ENCODE results near the gene UPK3BL1.
"Not testable (repeated sequence)": the region's sequence is repeated elsewhere in the genome, so short reads cannot be mapped to it uniquely, and the experiment has no call there.

Gene UPK3BL1

GRCh38 chr7:102642691-102643090 is at the start of gene UPK3BL1:
TSS of gene UPK3BL1 (minus strand) at chr7:102642791. CDS start at chr7:102642741, 50 bp downstream.
- not testable (repeated sequence) for H3K9me2 ChIP-seq (replicated peaks; ENCODE audit: insufficient read depth, low read length); H2AFZ ChIP-seq (ENCODE audit: low read depth, low read length, severe bottlenecking); H3K79me2 ChIP-seq (ENCODE audit: insufficient read depth, low read length); H3K4me3 ChIP-seq (ENCODE audit: insufficient read depth, low read length, poor library complexity, severe bottlenecking); H3K27ac ChIP-seq (ENCODE audit: low read depth, low read length); H3K9ac ChIP-seq (ENCODE audit: low read length); H3F3A ChIP-seq (ENCODE audit: insufficient read depth); H3K27me3 ChIP-seq (ENCODE audit: low read length); H4K20me1 ChIP-seq (ENCODE audit: low read depth, low read length); H3K4me2 ChIP-seq (ENCODE audit: low read depth, low read length, poor library complexity, severe bottlenecking); H3K36me3 ChIP-seq (ENCODE audit: low read length); H3K9me3 ChIP-seq (ENCODE audit: insufficient read depth, low read length)

GRCh38 chr7:102690602-102691001 is 48.0 kb upstream of the UPK3BL1 start:
- H3K27ac ChIP-seq (ENCODE audit: low read depth, low read length); H3K4me3 ChIP-seq (ENCODE audit: insufficient read depth, low read length, poor library complexity, severe bottlenecking); H3K79me2 ChIP-seq (ENCODE audit: insufficient read depth, low read length); H3K36me3 ChIP-seq (ENCODE audit: low read length); H3K9ac ChIP-seq (ENCODE audit: low read length); H3K27me3 ChIP-seq (ENCODE audit: low read length); H3K9me2 ChIP-seq (replicated peaks; ENCODE audit: insufficient read depth, low read length); H3K9me3 ChIP-seq (ENCODE audit: insufficient read depth, low read length); H4K20me1 ChIP-seq (ENCODE audit: low read depth, low read length); H3F3A ChIP-seq (ENCODE audit: insufficient read depth); H2AFZ ChIP-seq (ENCODE audit: low read depth, low read length, severe bottlenecking); H3K4me2 ChIP-seq (ENCODE audit: low read depth, low read length, poor library complexity, severe bottlenecking): not testable (repeated sequence)

GRCh38 chr7:102689436-102690282 is 47.1 kb upstream of the UPK3BL1 start:
- H3K36me3 ChIP-seq (ENCODE audit: low read length); H3K9me2 ChIP-seq (replicated peaks; ENCODE audit: insufficient read depth, low read length); H3K27ac ChIP-seq (ENCODE audit: low read depth, low read length); H3K79me2 ChIP-seq (ENCODE audit: insufficient read depth, low read length); H3K27me3 ChIP-seq (ENCODE audit: low read length); H3F3A ChIP-seq (ENCODE audit: insufficient read depth); H4K20me1 ChIP-seq (ENCODE audit: low read depth, low read length); H3K9me3 ChIP-seq (ENCODE audit: insufficient read depth, low read length): not testable (repeated sequence)
- H3K9ac ChIP-seq (ENCODE audit: low read length) = peak overlapping the region; percentile 63
- H3K4me3 ChIP-seq (ENCODE audit: insufficient read depth, low read length, poor library complexity, severe bottlenecking) = peak overlapping the region; percentile 45
- peak overlapping the region; percentile 55 for H3K4me2 ChIP-seq (ENCODE audit: low read depth, low read length, poor library complexity, severe bottlenecking)
- H2AFZ ChIP-seq (ENCODE audit: low read depth, low read length, severe bottlenecking) = peak overlapping the region; percentile 69

- not testable (repeated sequence) for H3K27me3 ChIP-seq (ENCODE audit: low read length); H3K9ac ChIP-seq (ENCODE audit: low read length); H3K27ac ChIP-seq (ENCODE audit: low read depth, low read length); H3K9me3 ChIP-seq (ENCODE audit: insufficient read depth, low read length); H3K4me3 ChIP-seq (ENCODE audit: insufficient read depth, low read length, poor library complexity, severe bottlenecking); H3K4me2 ChIP-seq (ENCODE audit: low read depth, low read length, poor library complexity, severe bottlenecking); H3K36me3 ChIP-seq (ENCODE audit: low read length); H2AFZ ChIP-seq (ENCODE audit: low read depth, low read length, severe bottlenecking); H3K79me2 ChIP-seq (ENCODE audit: insufficient read depth, low read length); H3K9me2 ChIP-seq (replicated peaks; ENCODE audit: insufficient read depth, low read length); H4K20me1 ChIP-seq (ENCODE audit: low read depth, low read length); H3F3A ChIP-seq (ENCODE audit: insufficient read depth)
Measured at GRCh38 chr7:102688299-102689036, 45.9 kb upstream of the UPK3BL1 start.

- H3K4me2 ChIP-seq (ENCODE audit: low read depth, low read length, poor library complexity, severe bottlenecking); H3K9me3 ChIP-seq (ENCODE audit: insufficient read depth, low read length); H3K79me2 ChIP-seq (ENCODE audit: insufficient read depth, low read length); H3K27ac ChIP-seq (ENCODE audit: low read depth, low read length); H3K4me3 ChIP-seq (ENCODE audit: insufficient read depth, low read length, poor library complexity, severe bottlenecking); H3K36me3 ChIP-seq (ENCODE audit: low read length); H2AFZ ChIP-seq (ENCODE audit: low read depth, low read length, severe bottlenecking); H4K20me1 ChIP-seq (ENCODE audit: low read depth, low read length); H3F3A ChIP-seq (ENCODE audit: insufficient read depth); H3K27me3 ChIP-seq (ENCODE audit: low read length); H3K9ac ChIP-seq (ENCODE audit: low read length); H3K9me2 ChIP-seq (replicated peaks; ENCODE audit: insufficient read depth, low read length): not testable (repeated sequence)
Measured at GRCh38 chr7:102682560-102682959, 40.0 kb upstream of the UPK3BL1 start.

GRCh38 chr7:102680780-102681179 is 38.2 kb upstream of the UPK3BL1 start:
- not testable (repeated sequence) for H3K9ac ChIP-seq (ENCODE audit: low read length); H2AFZ ChIP-seq (ENCODE audit: low read depth, low read length, severe bottlenecking); H3K4me3 ChIP-seq (ENCODE audit: insufficient read depth, low read length, poor library complexity, severe bottlenecking); H3K9me3 ChIP-seq (ENCODE audit: insufficient read depth, low read length); H3K27me3 ChIP-seq (ENCODE audit: low read length); H3K9me2 ChIP-seq (replicated peaks; ENCODE audit: insufficient read depth, low read length); H3F3A ChIP-seq (ENCODE audit: insufficient read depth); H3K79me2 ChIP-seq (ENCODE audit: insufficient read depth, low read length); H3K27ac ChIP-seq (ENCODE audit: low read depth, low read length); H4K20me1 ChIP-seq (ENCODE audit: low read depth, low read length); H3K4me2 ChIP-seq (ENCODE audit: low read depth, low read length, poor library complexity, severe bottlenecking); H3K36me3 ChIP-seq (ENCODE audit: low read length)

- H3F3A ChIP-seq (ENCODE audit: insufficient read depth); H3K79me2 ChIP-seq (ENCODE audit: insufficient read depth, low read length); H2AFZ ChIP-seq (ENCODE audit: low read depth, low read length, severe bottlenecking); H3K9ac ChIP-seq (ENCODE audit: low read length); H3K27me3 ChIP-seq (ENCODE audit: low read length); H3K36me3 ChIP-seq (ENCODE audit: low read length); H3K4me3 ChIP-seq (ENCODE audit: insufficient read depth, low read length, poor library complexity, severe bottlenecking); H3K9me3 ChIP-seq (ENCODE audit: insufficient read depth, low read length); H4K20me1 ChIP-seq (ENCODE audit: low read depth, low read length); H3K27ac ChIP-seq (ENCODE audit: low read depth, low read length); H3K9me2 ChIP-seq (replicated peaks; ENCODE audit: insufficient read depth, low read length); H3K4me2 ChIP-seq (ENCODE audit: low read depth, low read length, poor library complexity, severe bottlenecking): not testable (repeated sequence)
Measured at GRCh38 chr7:102675545-102675944, 33.0 kb upstream of the UPK3BL1 start.

- not testable (repeated sequence) for H3F3A ChIP-seq (ENCODE audit: insufficient read depth); H3K9me2 ChIP-seq (replicated peaks; ENCODE audit: insufficient read depth, low read length); H3K4me2 ChIP-seq (ENCODE audit: low read depth, low read length, poor library complexity, severe bottlenecking); H4K20me1 ChIP-seq (ENCODE audit: low read depth, low read length); H3K79me2 ChIP-seq (ENCODE audit: insufficient read depth, low read length); H3K36me3 ChIP-seq (ENCODE audit: low read length); H3K9me3 ChIP-seq (ENCODE audit: insufficient read depth, low read length); H2AFZ ChIP-seq (ENCODE audit: low read depth, low read length, severe bottlenecking); H3K27ac ChIP-seq (ENCODE audit: low read depth, low read length); H3K9ac ChIP-seq (ENCODE audit: low read length); H3K4me3 ChIP-seq (ENCODE audit: insufficient read depth, low read length, poor library complexity, severe bottlenecking); H3K27me3 ChIP-seq (ENCODE audit: low read length)
Measured at GRCh38 chr7:102673447-102674067, 31.0 kb upstream of the UPK3BL1 start.

All from SU-DHL-6 (cell line).